Medulla oblongata (tissue), 1 donor: ENCODE results near the gene POGZ.
"Not testable (repeated sequence)": the region's sequence is repeated elsewhere in the genome, so short reads cannot be mapped to it uniquely, and the experiment has no call there.

Source experiments
- DNase-seq: peaks from one replicate; pipeline ENCODE4 v3.0.0-alpha.2; 2015; ENCODE audit errors: extremely low spot score

Gene POGZ

GRCh38 chr1:151416231-151416630 lies 43.1 kb downstream of the POGZ start:
- DNase-seq, result no peak

- DNase-seq, result no peak
These were observed 47.4 kb downstream of the POGZ start for GRCh38 chr1:151411884-151412283.

GRCh38 chr1:151408891-151409290 lies 50.4 kb downstream of the POGZ start:
- no peak for DNase-seq

DNA sequence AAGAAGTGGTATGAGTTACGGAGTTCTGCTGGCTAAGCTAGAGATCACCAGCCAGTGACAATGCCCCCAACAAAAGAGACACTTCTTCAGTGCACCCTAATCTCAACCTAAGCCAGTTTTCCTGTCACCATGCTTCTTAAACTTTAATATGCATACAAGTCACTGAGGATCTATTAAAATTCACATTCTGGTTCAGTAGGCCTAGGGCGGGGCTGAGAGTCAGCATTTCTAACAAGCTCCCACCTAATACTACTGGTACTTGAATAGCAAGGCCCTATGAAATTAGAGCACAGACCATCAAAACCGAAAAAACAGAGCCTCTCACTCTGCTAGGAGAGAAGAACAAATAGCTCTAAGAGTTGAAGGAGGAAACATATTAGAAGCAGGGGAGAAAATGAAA lies 52.0 kb downstream of the POGZ start:
- DNase-seq, result no peak

- DNase-seq, result peak; percentile 55
These were observed 53.1 kb downstream of the POGZ start for GRCh38 chr1:151406176-151406575.

GRCh38 chr1:151405187-151405951 lies 53.9 kb downstream of the POGZ start:
- no peak for DNase-seq

DNA sequence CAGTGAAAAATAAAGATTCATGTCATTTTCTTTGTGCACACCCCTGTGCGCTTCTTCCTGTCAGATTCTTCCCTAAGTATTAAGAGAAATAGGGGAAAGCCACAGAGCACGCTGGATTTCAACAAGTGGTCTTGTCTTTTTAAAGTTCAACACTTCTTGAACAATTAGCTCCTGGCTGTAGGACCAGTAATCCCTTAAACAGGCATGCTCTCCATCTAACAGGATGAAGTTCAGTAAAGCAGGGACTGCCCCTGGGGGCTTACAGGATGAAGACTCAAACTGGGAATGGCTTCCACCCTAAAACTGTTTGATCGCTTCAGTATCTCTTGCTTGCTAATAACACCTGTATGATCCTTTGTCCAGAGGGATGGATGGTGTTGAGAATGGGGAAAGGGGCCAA lies 55.7 kb downstream of the POGZ start:
- no peak for DNase-seq

GRCh38 chr1:151402764-151403163 lies 56.5 kb downstream of the POGZ start:
- no peak for DNase-seq

GRCh38 chr1:151401860-151402259 lies 57.4 kb downstream of the POGZ start:
- no peak for DNase-seq

DNA sequence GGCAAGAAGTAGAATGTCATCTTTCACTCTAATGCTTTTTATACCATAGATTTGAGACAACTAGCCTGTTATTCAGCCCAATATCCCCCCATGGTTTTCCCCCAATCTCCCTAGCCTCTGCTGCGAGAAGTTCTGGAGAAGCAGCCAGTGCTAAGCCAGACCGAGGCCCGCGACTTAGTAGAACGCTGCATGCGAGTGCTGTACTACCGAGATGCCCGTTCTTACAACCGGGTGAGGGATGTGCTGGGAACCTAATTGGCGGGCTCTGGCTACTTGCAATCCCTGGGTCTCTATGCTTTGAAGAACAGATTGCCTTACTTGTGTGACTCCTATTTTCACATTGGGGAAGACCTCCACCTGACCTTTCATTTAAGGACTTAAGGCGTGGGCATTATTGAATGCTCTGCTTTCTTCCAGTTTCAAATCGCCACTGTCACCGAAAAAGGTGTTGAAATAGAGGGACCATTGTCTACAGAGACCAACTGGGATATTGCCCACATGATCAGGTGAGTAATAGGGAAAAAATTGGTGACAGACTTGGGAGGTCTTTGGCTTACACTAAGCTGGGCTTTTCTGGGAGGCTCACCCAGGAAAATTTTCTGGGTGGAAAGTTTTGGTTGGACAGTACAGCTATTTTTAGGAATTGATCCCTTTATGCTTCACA lies 58.0 kb downstream of the POGZ start:
- DNase-seq, result no peak

DNA sequence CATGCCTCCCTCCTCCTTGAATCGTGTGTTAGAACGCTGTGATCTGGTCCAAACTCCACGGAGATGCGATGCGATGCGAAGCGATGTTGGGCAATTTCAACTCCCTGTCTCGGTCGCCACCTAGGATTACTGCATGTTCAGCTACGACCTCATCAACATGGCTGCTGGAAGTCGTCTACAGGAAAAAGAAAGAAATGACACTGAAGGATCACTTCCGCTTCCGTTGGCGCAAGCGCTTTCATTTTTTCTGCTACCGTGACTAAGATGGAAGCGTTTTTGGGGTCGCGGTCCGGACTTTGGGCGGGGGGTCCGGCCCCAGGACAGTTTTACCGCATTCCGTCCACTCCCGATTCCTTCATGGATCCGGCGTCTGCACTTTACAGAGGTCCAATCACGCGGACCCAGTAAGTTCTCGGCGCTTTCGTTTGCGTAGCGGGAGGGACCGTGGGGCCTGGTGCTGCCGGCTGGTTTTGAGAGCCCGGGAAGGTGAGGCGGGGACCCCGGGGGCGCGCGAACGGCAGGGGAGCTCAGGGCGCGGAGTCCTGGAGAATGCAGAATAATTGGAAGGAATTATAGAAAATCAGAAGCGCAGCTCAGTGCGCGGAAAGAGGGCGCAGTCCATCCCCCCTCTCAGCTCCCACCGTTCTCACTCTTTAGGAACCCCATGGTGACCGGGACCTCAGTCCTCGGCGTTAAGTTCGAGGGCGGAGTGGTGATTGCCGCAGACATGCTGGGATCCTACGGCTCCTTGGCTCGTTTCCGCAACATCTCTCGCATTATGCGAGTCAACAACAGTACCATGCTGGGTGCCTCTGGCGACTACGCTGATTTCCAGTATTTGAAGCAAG lies 59.7 kb downstream of the POGZ start, which contains the start of gene PSMB4:
PSMB4 (plus strand) TSS at position 250 of the 848 bp plus-strand sequence; CDS start at position 265, 15 bp downstream.
- peak; percentile 98 for DNase-seq

DNA sequence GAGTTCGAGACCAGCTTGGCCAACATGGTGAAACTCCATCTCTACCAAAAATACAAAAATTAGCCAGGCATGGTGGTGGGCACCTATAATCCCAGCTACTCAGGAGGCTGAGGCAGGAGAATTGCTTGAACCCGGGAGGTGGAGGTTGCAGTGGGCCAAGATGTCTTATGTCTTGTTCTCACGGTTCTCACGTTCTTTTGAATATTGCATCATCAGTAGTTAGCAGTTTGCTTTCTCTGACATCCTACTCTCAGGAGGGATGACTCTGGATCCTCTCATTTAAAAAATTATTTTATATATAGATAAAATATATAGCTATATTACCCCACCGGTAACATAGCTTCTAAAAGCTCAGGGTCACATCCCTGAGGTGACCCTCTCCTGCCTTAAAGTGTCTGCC lies 63.0 kb downstream of the POGZ start:
- not testable (repeated sequence) for DNase-seq

DNA sequence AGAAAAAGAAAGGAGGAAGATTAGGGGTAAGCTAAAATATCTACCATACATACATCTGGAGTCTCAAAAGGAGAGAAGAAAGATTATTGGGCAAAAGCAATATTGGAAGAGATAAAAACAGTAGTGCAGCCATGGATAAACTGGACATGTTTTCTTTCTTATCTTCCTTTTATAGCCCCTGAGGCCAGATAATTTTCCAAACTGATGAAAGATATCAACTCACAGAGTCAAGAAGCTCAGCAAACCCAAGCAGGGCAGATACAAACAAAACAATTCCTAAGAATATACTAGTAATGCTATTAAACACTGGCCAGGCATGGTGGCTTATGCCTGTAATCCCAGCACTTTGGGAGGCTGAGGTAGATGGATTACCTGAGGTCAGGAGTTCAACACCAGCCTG lies 65.7 kb downstream of the POGZ start:
- no peak for DNase-seq

GRCh38 chr1:151391079-151391563 lies 68.2 kb downstream of the POGZ start:
- no peak for DNase-seq

DNA sequence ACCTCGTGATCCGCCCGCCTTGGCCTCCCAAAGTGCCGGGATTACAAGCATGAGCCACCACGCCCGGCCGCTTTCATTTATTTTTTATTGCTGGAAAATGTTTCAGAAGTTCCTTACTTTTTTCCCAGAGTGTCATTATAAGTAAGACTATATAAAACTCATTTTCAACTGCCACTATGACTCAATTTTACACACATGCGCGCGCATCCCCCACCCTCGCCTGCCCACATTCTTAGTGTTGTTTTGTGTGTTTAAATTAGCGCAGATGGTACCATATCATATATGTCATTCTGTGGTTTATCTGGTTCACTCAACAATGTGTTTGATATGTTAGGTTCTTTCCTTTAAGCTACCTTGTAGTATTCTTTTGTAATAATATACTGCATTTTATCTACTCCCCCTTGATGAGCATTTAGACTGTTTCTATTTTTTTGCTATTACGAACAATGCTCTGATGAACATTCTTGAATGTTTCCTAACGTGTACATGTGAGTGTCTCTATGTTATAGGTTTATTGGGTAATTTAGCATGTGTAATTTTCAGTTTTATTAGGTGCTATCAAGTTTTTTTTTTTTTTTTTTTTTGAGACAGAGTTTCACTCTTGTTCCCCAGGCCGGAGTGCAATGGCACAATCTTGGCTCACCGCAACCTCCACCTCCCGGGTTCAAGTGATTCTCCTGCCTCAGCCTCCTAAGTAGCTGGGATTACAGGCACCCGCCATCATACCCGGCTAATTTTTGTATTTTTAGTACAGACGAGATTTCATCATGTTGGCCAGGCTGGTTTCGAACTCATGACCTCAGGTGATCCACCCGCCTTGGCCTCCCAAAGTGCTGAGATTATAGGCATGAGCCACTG lies 68.8 kb downstream of the POGZ start:
- not testable (repeated sequence) for DNase-seq

DNA sequence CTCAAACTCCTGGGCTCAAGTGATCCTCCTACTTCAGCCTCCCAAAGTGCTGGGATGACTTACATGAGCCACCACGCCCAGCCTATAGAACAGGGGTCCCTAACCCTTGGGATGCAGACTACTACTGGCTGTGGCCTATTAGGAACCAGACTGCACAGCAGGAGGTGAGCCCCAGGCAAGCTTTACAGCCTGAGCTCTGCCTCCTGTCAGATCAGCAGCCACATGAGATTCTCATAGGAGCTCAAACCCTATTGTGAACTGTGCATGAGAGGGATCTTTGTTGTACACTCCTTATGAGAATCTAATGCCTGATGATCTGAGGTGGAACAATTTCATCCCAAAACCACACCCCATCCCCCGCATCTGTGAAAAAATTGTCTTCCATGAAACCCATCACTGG lies 73.3 kb downstream of the POGZ start:
- no peak for DNase-seq

DNA sequence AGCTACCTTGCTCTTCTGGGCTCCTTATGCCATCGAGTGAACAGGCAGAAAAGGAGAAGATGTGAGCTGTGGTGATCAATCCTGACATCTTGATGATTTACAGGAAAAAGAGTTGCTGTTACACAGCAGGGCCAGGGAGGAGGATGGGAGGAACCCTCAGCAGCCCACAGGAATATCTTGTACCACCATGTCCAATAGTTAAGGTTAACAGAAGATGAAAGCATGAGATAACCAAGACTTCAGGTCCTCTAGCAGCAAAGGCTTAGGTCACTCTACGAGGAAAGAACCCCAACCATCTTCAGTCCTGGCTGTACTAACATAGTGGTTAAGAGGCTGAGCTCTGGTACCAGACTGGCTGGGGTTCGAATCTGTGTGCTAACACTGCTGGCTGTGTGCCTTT lies 74.7 kb downstream of the POGZ start:
- no peak for DNase-seq

- DNase-seq, result no peak
These were observed 82.0 kb downstream of the POGZ start for GRCh38 chr1:151377150-151377884.

- DNase-seq, result no peak
These were observed 86.1 kb downstream of the POGZ start for GRCh38 chr1:151373196-151373595.
